ENCODE results near the gene EEF1AKMT3. TPM values are rescaled to one million over a fixed set of nuclear protein-coding genes. Genes with fewer than 3 reads are reported as not detected.

The EEF1AKMT3 gene
- total RNA-seq (10 to 100 TPM in 1 of 2 donors, 1 to 10 TPM in 1; 7.6 to 11.5 TPM), polyA plus RNA-seq (1 to 10 TPM; 3.6 to 4.2 TPM)
- long read RNA-seq, donor 1, partial matches to known transcripts = 0 of 6 reads
- long read RNA-seq, donor 1, other reads (novel, unspliced or antisense) = 0 of 6 reads
- long read RNA-seq, donor 2, partial matches to known transcripts = 0 of 2 reads
- long read RNA-seq, donor 2, other reads (novel, unspliced or antisense) = 0 of 2 reads
- long read RNA-seq, donor 3 = 0 reads
- long read RNA-seq, donor 4, partial matches to known transcripts = 7 of 9 reads
- long read RNA-seq, donor 4, other reads (novel, unspliced or antisense) = 0 of 9 reads
- long read RNA-seq, donor 5, partial matches to known transcripts = 0 of 6 reads
- long read RNA-seq, donor 5, other reads (novel, unspliced or antisense) = 0 of 6 reads

DNA sequence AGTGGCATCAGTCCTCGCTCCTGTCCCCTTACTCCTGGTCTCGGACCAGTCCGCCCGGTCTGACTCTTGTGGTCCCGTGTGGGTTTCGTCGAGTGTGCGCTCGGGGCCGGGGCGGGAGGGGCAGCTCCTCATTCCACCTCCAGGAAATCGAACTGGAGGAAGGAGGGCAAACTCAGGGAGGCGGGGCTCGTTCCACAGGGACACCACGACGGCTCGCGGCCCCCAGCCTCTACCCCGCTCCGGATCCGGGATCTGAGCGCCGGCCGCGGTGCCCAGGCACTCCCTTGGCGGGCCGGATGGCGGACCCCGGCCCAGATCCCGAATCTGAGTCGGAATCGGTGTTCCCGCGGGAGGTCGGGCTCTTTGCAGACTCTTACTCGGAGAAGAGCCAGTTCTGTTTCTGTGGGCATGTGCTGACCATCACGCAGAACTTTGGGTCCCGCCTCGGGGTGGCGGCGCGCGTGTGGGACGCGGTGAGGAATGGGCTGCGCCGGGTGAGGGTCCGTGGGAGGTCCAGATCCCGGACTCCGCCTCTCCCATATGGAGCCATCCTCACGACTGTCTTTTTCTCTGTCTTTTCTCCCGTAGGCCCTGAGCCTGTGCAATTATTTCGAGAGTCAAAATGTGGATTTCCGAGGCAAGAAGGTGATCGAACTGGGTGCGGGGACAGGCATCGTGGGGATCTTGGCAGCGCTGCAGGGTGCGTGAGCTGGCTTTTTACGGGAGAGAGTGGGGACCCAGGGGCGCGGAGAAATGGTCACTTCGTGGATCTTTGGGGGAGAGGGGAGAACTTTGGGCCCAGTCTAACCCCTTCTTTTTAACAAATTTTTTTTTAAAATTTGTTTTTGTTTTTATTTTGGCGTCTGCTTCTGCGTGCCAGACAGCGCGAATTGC, at the start of gene EEF1AKMT3:
Gene EEF1AKMT3 (plus strand): TSS at position 186 of the 894 bp plus-strand sequence. CDS start 111 bp downstream, at position 297.
- WGBS, 2 donors = 2 to 3% methylated on average over 65 to 67 of the region's 67 CpGs
- Histone ChIP-seq H3K9me3 (ENCODE audit: control insufficient read depth in 4 of 4, insufficient read depth in 3 of 4, low read length in 3 of 4) (no peaks in the 10 kb centered on the region), H3K4me3 (peak within 1 kb of the TSS; percentile 83), H3K27ac (ENCODE audit: low read depth in 1 of 2, low read length in 1 of 2) (peak within 1 kb of the TSS; percentile 84 to 91), H3K36me3 (ENCODE audit: control insufficient read depth in 4 of 4, insufficient read depth in 4 of 4, low read length in 4 of 4) (peaks cover 3 to 26% (median 11%) of the 10 kb centered on the region in 4 donors), H3K27me3 (ENCODE audit: control insufficient read depth in 3 of 3, insufficient read depth in 3 of 3, low read length in 2 of 3) (no peaks in the 10 kb centered on the region), H3K4me1 (ENCODE audit: control insufficient read depth in 5 of 5, insufficient read depth in 5 of 5, low read length in 5 of 5) (peaks cover 3 to 16% (median 6%) of the 10 kb centered on the region in 5 donors), H3K9ac (ENCODE audit: insufficient read depth in 1 of 2, low read length in 2 of 2) (peak within 1 kb of the TSS; percentile 46 to 88)
- ATAC-seq (ENCODE audit: insufficient read depth, low FRiP score) (peak; percentile 62), DNase-seq (peak; percentile 64 to 74 (median 70))
- TF ChIP-seq, protein P1, sequence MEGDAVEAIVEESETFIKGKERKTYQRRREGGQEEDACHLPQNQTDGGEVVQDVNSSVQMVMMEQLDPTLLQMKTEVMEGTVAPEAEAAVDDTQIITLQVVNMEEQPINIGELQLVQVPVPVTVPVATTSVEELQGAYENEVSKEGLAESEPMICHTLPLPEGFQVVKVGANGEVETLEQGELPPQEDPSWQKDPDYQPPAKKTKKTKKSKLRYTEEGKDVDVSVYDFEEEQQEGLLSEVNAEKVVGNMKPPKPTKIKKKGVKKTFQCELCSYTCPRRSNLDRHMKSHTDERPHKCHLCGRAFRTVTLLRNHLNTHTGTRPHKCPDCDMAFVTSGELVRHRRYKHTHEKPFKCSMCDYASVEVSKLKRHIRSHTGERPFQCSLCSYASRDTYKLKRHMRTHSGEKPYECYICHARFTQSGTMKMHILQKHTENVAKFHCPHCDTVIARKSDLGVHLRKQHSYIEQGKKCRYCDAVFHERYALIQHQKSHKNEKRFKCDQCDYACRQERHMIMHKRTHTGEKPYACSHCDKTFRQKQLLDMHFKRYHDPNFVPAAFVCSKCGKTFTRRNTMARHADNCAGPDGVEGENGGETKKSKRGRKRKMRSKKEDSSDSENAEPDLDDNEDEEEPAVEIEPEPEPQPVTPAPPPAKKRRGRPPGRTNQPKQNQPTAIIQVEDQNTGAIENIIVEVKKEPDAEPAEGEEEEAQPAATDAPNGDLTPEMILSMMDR (IDR thresholded peaks at IDR 0.05; ENCODE audit: control extremely low read depth, extremely low read depth) = no peak

- ATAC-seq (ENCODE audit: insufficient read depth, low FRiP score) (no peak), DNase-seq (peak in 1 of 3 donors; percentile 25)
- Histone ChIP-seq H3K4me3 (no peak overlapping the region), H3K4me1 (ENCODE audit: control insufficient read depth in 5 of 5, insufficient read depth in 5 of 5, low read length in 5 of 5) (peaks cover 0 to 19% (median 0%) of the 10 kb centered on the region in 5 donors), H3K36me3 (ENCODE audit: control insufficient read depth in 4 of 4, insufficient read depth in 4 of 4, low read length in 4 of 4) (peaks cover 11 to 41% (median 19%) of the 10 kb centered on the region in 4 donors), H3K27me3 (ENCODE audit: control insufficient read depth in 3 of 3, insufficient read depth in 3 of 3, low read length in 2 of 3) (peaks cover 0 to 24% (median 14%) of the 10 kb centered on the region in 3 donors), H3K9me3 (ENCODE audit: control insufficient read depth in 4 of 4, insufficient read depth in 3 of 4, low read length in 3 of 4) (peaks cover 0 to 2% (median 0%) of the 10 kb centered on the region in 4 donors), H3K27ac (ENCODE audit: low read depth in 1 of 2, low read length in 1 of 2) (no peak overlapping the region), H3K9ac (ENCODE audit: insufficient read depth in 1 of 2, low read length in 2 of 2) (no peak overlapping the region)
- TF ChIP-seq, protein P1 (IDR thresholded peaks at IDR 0.05; ENCODE audit: control extremely low read depth, extremely low read depth) = no peak
- WGBS, 2 donors = 65 to 78% methylated on average over 11 of the region's 11 CpGs
Measured at GRCh38 chr12:57722716-57723629, 49.4 kb upstream of the EEF1AKMT3 start.

- H3K9ac ChIP-seq (ENCODE audit: insufficient read depth in 1 of 2, low read length in 2 of 2) = no peak overlapping the region
- WGBS, 2 donors = 63 to 71% methylated on average over 2 of the region's 2 CpGs
- H3K9me3 ChIP-seq (ENCODE audit: control insufficient read depth in 4 of 4, insufficient read depth in 3 of 4, low read length in 3 of 4) = peaks cover 0 to 2% (median 0%) of the 10 kb centered on the region in 4 donors
- TF ChIP-seq, protein P1 (IDR thresholded peaks at IDR 0.05; ENCODE audit: control extremely low read depth, extremely low read depth) = no peak
- peaks cover 0 to 19% (median 0%) of the 10 kb centered on the region in 5 donors for H3K4me1 ChIP-seq (ENCODE audit: control insufficient read depth in 5 of 5, insufficient read depth in 5 of 5, low read length in 5 of 5)
- no peak for DNase-seq
- no peak overlapping the region for H3K27ac ChIP-seq (ENCODE audit: low read depth in 1 of 2, low read length in 1 of 2)
- peaks cover 10 to 36% (median 13%) of the 10 kb centered on the region in 4 donors for H3K36me3 ChIP-seq (ENCODE audit: control insufficient read depth in 4 of 4, insufficient read depth in 4 of 4, low read length in 4 of 4)
- no peak for ATAC-seq (ENCODE audit: insufficient read depth, low FRiP score)
- no peak overlapping the region for H3K4me3 ChIP-seq
- peaks cover 0 to 30% (median 14%) of the 10 kb centered on the region in 3 donors for H3K27me3 ChIP-seq (ENCODE audit: control insufficient read depth in 3 of 3, insufficient read depth in 3 of 3, low read length in 2 of 3)
Measured at GRCh38 chr12:57723630-57723962, 48.8 kb upstream of the EEF1AKMT3 start.

Data from lung (tissue), 16 donors.